Coronary artery (tissue), 2 donors: ENCODE results near the gene OVAAL.
A peak's percentile ranks its signal among the peaks of the same experiment; 100 is the strongest.
"Not testable (repeated sequence)": the region's sequence is repeated elsewhere in the genome, so short reads cannot be mapped to it uniquely, and the experiment has no call there.

Experiments
- DNase-seq: peaks from one replicate; pipeline ENCODE4 v3.0.0-alpha.2; 2017; ENCODE audit warnings: low spot score
- H3K27ac ChIP-seq, 2 donors: fragments of 200-600 bp; sonication (generic); one replicate each; pipeline ENCODE4 v1.5.1; 2016 to 2019
- H3K4me3 ChIP-seq: fragments of 200-600 bp; sonication (generic); 2 replicates; pipeline ENCODE4 v1.5.1; 2016; ENCODE audit warnings: mild to moderate bottlenecking, moderate library complexity
- CTCF ChIP-seq: fragments of 200-600 bp; sonication (generic); IDR thresholded peaks from one replicate; pipeline ENCODE4 v1.5.1; 2019; ENCODE audit warnings: antibody characterized with exemption

The OVAAL gene

GRCh38 chr1:180540697-180541594, 17.8 kb upstream of the OVAAL start:
- TF ChIP-seq CTCF: no peak
- Histone ChIP-seq H3K27ac (peak overlapping the region in 1 of 2 donors; percentile 41), H3K4me3 (no peak overlapping the region)
- no peak for DNase-seq

DNA sequence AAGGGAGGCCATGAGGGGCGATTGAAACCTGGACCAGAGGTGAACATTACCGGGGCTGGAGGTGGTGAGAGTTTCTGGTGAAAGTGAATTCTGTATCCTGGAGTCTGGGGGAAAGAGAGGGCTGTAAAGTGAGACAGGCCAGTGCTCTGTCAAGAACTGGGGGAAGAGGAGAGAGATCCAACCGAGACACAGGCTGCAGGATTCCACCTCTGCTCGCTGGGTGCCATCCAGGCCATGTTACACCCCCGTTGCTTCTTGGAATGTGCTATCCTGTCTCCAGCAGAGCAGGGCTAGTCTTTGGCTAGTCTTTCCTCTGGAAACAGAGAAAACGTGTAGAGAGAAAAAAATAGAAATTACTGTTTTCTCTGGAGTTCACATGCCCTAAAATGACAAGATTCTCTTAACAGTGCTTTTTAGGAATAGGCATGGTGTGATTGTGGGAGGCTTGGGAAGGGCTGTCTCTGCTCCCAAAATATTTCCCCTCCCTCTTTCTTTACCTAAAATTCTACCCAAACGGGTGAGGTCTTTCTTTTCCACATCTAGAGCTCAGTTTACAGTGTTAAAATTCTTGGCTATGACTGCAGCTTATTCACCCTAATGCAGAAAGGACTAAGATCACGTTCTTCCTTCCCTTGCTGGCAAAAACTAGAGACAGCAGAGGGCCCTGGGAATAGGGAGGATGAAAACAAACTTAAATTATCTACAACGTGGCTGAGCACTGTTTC, 16.5 kb upstream of the OVAAL start:
- Histone ChIP-seq H3K27ac (peak overlapping the region in 1 of 2 donors; percentile 67), H3K4me3 (no peak overlapping the region)
- DNase-seq: no peak
- TF ChIP-seq CTCF: no peak

- DNase-seq: no peak
- Histone ChIP-seq H3K4me3 (no peak overlapping the region), H3K27ac (peak overlapping the region in 1 of 2 donors; percentile 67)
- TF ChIP-seq CTCF: no peak
Observed at GRCh38 chr1:180542838-180543145, 16.0 kb upstream of the OVAAL start.

GRCh38 chr1:180544050-180544449, 14.7 kb upstream of the OVAAL start:
- no peak for DNase-seq
- Histone ChIP-seq H3K27ac (no peak overlapping the region), H3K4me3 (no peak overlapping the region)
- no peak for TF ChIP-seq CTCF

DNA sequence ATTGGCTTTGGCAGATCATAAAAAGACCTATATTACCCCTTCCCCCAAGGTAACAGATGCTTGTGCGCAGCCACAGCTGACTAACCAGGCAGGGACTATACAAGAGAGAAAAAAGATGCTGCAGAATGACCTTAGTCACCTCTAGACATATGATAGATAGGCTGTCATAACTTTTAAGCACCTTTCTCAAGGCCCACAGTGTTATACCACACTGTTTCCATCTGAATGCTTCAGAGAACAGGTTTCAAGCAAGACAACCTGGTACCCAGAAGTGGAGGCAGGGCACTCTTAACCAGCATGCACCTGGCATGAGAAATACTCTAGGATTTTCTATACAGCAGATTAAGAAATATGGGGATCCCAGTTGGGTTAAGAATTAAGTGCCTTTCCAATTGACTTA, 12.8 kb upstream of the OVAAL start:
- no peak overlapping the region for H3K27ac ChIP-seq
- no peak overlapping the region for H3K4me3 ChIP-seq
- TF ChIP-seq CTCF: no peak
- no peak for DNase-seq

GRCh38 chr1:180548686-180549317, 10.0 kb upstream of the OVAAL start:
- Histone ChIP-seq H3K27ac (no peak overlapping the region), H3K4me3 (no peak overlapping the region)
- DNase-seq: no peak
- TF ChIP-seq CTCF: no peak

DNA sequence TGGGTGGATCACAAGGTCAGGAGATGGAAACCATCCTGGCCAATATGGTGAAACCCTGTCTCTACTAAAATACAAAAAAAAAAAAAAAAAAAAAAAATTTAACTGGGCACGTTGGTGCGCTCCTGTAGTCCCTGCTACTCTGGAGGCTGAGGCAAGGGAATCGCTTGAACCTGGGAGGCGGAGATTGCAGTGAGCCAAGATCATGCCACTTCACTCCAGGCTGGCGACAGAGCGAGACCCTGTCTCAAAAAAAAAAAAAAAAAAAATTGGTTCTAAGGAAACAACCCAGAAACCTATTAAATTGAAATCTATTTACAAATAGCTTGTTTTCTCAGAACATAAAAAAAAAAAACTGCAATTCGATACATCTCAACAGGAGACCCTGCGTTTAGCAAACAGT, 9.0 kb upstream of the OVAAL start:
- H3K27ac ChIP-seq, H3K4me3 ChIP-seq, DNase-seq: not testable (repeated sequence)
